ENCODE measurements around the gene TMC1.

DNA sequence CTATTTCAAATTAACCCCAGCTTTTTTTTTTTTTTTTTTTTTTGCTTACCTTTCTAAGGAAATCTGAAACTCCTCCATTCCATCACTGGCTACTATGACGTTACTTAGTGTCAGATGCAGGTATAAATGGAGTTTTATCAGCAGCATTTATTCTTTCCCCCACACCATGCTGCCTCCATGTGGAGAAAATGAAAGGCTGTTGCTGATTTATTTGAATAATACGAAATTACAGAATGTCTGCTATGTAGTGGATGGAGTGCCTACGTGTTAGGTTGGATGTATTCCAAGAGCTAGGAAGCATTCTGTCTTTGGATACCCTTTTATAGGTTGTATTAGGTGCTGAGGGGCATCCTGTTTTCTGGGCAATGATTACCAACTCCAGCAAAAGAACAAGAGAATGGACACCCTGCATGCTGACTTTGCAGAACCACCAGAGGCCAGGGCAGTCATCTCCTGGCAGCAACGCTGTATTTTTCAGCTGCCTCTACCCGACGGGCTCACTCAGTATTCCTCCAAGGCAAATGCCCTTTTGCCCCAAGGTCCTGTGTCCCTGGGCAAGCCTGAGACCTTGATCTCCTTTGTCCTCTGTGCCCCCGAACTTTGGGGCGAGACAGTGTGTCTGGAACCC is 232.0 kb downstream of the TMC1 start:
- TF ChIP-seq, protein P1, sequence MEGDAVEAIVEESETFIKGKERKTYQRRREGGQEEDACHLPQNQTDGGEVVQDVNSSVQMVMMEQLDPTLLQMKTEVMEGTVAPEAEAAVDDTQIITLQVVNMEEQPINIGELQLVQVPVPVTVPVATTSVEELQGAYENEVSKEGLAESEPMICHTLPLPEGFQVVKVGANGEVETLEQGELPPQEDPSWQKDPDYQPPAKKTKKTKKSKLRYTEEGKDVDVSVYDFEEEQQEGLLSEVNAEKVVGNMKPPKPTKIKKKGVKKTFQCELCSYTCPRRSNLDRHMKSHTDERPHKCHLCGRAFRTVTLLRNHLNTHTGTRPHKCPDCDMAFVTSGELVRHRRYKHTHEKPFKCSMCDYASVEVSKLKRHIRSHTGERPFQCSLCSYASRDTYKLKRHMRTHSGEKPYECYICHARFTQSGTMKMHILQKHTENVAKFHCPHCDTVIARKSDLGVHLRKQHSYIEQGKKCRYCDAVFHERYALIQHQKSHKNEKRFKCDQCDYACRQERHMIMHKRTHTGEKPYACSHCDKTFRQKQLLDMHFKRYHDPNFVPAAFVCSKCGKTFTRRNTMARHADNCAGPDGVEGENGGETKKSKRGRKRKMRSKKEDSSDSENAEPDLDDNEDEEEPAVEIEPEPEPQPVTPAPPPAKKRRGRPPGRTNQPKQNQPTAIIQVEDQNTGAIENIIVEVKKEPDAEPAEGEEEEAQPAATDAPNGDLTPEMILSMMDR (IDR thresholded peaks at IDR 0.05), result peak in 2 of 7 experiments; percentile 17 to 18
- TF ChIP-seq POLR2AphosphoS5 (IDR thresholded peaks at IDR 0.05) (no peak), POLR2A (IDR thresholded peaks at IDR 0.05) (no peak)

Data from stomach (tissue), 4 donors.